ENCODE results near the gene EVA1A. TPM values are rescaled to one million over a fixed set of nuclear protein-coding genes. Genes with fewer than 3 reads are reported as not detected.

The EVA1A gene
- total and polyA plus RNA-seq, 3 donors from 2014 or later: 5.2 to 13.8 (median 10.3) TPM

Small RNA genes within 50 kb of the gene (small RNA-seq; reads per million reads assigned to genes)
- gene RF01233: 0 reads per million in 2 donors

Other genes with a start within 250 kb of the EVA1A start
- gene MRPL19, start 85.8 kb upstream of the EVA1A start, total RNA-seq: 10 to 100 TPM; 27.9 to 36.2 TPM
- gene MRPL19, start 85.8 kb upstream of the EVA1A start, polyA plus RNA-seq (ENCODE audit: insufficient read depth, low read depth, low replicate concordance): 27.3 TPM
- 10 to 100 TPM; 33.0 to 40.4 TPM for gene GCFC2, start 150.0 kb upstream of the EVA1A start, total RNA-seq
- 19.2 TPM for gene GCFC2, start 150.0 kb upstream of the EVA1A start, polyA plus RNA-seq (ENCODE audit: insufficient read depth, low read depth, low replicate concordance)

All from testis (tissue), 3 donors.